PC-9 (cell line): ENCODE results near the gene ZNRF3.

Experiments
- CTCF ChIP-seq: fragments of 200-600 bp; sonication (generic); conservative IDR thresholded peaks from 2 replicates; pipeline ENCODE4 v1.6.1; 2017; ENCODE audit warnings: mixed run types, antibody characterized with exemption, mild to moderate bottlenecking, moderate library complexity
- EZH2 ChIP-seq: fragments of 200-600 bp; sonication (generic); IDR thresholded peaks from 2 replicates; pipeline ENCODE4 v1.8.0; 2017; ENCODE audit warnings: antibody characterized with exemption, low read depth

- no peak for TF ChIP-seq CTCF
- TF ChIP-seq EZH2 = no peak
Observed at GRCh38 chr22:28900379-28900925, 17.1 kb downstream of the ZNRF3 start.
